Ureter (tissue), 1 donor: Measurements from ENCODE around the gene KRTAP19-7. TPM values are rescaled to one million over a fixed set of nuclear protein-coding genes. Genes with fewer than 3 reads are reported as not detected.

ENCODE experiments used
- DNase-seq: peaks from one replicate; pipeline ENCODE4 v3.0.0-alpha.2; 2020; ENCODE audit warnings: low spot score
- total RNA-seq: library from RNA; stranded (reverse); gene quantifications from one replicate; pipeline ENCODE4 v1.2.4, GENCODE V29; 2023
- donor health status: DM: yes; HTN: yes; CAD: no.

Gene KRTAP19-7, protein sequence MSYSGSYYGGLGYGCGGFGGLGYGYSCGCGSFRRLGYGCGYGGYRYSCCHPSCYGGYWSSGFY
- total RNA-seq: not detected

- no peak for DNase-seq
Observed at GRCh38 chr21:30561264-30561895, at the start of gene KRTAP19-7. Gene KRTAP19-7 (minus strand): TSS chr21:30561314. CDS start chr21:30561289, 25 bp downstream.

DNA sequence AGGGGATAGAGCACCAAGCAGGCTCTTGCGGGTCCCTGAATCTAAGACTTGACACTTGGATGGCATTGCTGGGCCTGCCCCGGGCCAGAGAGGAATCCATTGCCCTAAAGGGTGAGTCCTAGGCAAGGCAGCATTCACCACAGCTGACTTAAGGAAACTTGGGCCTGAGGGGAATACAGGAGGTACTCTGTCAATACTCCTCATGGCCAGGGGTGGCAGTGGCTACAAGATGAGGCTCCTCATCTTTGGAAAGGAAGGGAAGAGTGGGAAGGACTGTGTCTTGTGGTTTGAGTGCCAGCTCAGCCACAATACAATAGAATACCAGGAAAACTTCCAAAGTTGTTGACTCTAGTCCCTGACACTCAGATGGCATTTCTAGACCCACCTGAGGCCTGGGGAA lies 44.9 kb upstream of the KRTAP19-7 start:
- DNase-seq: no peak

GRCh38 chr21:30600787-30601186 lies 39.7 kb upstream of the KRTAP19-7 start, which contains the start of gene KRTAP22-1:
Gene KRTAP22-1 (plus strand): TSS chr21:30601087.
- no peak for DNase-seq

DNA sequence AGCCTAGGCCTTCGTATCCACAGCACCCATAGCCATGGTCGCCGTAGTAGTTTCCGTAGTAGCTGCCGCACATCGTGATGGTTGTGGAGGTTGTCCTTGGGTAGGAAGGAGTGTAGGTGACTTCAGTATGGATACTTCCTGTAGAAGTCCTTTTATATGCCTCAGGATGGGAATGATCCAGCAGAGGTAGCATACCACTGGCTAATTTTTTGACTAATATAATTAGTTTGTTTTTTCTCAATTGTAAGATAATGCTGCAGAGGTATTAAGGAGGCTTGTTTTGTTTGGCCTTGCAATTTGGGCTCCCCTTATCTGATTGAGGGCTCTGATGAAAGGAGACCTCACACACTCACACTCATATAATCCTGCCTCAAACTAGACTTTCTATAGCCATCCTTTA lies 37.7 kb upstream of the KRTAP19-7 start, which contains the start of gene KRTAP6-2:
KRTAP6-2 (minus strand) TSS at position 101 of the 400 bp plus-strand sequence; CDS start at position 73, 28 bp downstream.
- DNase-seq: no peak

- no peak for DNase-seq
Observed at GRCh38 chr21:30592140-30592539, 31.0 kb upstream of the KRTAP19-7 start, which contains the start of gene KRTAP6-3. Gene KRTAP6-3 (plus strand): TSS chr21:30592440. CDS start chr21:30592446, 6 bp downstream.

DNA sequence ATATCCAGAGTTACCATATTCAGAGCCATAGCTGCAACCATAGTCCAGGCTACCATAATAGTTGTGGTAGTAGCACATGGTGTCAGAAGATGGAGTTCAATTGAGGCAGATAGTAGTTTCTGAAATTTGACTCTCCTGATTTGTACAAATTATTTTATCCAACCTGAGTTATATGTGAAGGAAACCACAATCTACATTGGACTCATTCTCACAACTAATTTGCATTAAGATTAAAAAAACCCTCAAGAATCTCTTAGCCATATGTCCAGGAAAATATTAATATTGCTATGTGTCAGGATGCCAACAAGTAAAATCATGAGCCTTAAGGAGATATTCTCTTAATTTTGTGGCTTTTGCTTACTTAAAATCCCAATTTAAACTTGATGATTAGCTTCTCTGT lies 29.2 kb upstream of the KRTAP19-7 start, which contains the start of gene KRTAP22-2:
KRTAP22-2 (minus strand) TSS at position 101 of the 400 bp plus-strand sequence.
- DNase-seq: no peak

DNA sequence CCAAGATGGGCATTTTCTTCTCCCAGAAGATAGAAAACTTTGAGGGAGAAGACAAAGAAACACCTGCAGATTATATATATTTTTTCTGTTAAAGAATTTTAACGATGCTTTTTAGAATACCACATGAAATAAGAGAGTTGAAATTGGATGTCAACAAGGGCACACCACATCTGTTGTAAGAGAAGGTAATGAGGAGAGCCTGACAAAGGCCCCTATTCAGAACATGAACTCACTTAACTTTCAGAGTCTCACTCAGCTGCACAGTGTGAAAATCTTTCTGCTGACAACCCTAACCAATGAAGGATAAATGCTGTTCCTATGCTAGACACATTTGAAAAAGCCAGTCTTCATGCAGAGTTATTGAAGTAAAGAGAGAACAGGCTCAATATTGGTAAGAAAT lies 21.8 kb upstream of the KRTAP19-7 start:
- no peak for DNase-seq

- no peak for DNase-seq
Observed at GRCh38 chr21:30580132-30580531, 19.0 kb upstream of the KRTAP19-7 start.

- no peak for DNase-seq
Observed at GRCh38 chr21:30579346-30579745, 18.2 kb upstream of the KRTAP19-7 start.

- DNase-seq: no peak
Observed at GRCh38 chr21:30577766-30578165, 16.7 kb upstream of the KRTAP19-7 start.

DNA sequence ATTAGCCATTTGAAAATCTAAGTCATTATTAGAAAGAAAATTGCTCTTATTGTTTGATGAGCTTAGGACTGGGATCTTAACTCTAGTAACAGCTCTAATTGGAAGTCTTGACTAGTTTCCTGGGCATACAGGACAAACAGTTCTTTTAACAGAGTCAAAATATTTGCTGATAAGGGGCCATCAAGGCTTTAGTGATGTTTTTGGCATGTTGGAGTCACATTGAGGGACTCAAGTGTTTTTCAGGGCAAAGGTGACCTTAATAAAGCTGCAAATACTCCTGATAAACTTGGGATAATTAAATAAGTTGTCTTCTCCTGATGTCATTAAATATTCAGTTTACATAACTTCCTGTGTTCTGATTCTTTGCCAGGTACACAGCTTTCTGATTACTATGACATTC lies 6.5 kb upstream of the KRTAP19-7 start:
- DNase-seq: no peak

DNA sequence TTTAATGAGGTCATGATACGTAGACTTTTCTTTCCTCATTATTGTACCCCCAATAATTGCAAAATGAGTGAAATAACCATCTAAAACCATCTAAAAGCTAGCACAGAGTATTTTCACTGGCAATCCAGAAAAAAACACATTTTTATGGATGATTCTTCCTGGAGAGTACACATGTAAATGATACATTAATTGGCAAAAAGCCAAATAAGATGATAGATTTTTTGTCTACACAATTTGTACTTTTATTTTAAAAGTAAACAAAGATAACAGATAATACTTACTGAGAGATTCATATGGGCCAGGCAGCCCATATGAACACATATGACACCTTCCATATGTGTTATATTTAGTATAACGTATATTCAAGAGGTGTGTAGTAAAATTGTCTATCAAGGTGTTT lies 2.5 kb upstream of the KRTAP19-7 start:
- no peak for DNase-seq

DNA sequence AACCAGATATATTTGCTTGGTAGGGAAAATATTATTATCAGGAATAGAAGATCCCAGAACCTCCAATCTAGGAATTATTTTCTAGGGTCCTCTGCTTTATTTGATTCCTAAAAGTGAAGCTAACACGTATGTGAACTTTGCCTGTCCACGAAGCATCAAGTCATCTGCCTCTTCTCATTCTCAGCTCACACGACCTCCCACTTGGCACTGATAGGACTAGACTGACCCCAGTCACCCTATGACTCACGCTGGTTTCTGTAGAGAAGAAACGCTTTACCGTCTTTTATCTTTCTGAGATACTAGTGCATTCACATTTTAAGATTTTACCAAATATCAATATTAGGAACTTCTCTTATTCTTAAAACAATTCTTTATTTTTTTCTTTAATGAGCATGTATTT lies 2.0 kb upstream of the KRTAP19-7 start:
- no peak for DNase-seq

DNA sequence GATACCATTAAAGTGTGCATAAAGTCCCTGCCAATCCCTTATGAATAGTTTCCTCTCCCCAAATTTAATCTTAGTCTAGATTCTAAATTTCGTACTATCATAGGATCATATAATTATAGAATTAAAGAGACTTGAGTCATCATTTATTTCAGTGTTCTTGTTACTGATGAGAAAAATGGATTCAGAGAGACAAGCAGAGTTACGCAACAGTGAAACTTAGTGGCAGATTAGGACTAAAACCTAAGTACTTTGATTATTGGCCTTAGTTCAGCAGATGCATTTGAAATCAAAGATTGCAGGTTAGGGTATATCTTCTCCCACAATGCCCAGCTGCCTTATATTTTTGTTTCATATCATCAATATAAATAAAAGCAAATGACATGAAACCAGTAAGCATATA lies 843 bp upstream of the KRTAP19-7 start:
- DNase-seq: no peak

DNA sequence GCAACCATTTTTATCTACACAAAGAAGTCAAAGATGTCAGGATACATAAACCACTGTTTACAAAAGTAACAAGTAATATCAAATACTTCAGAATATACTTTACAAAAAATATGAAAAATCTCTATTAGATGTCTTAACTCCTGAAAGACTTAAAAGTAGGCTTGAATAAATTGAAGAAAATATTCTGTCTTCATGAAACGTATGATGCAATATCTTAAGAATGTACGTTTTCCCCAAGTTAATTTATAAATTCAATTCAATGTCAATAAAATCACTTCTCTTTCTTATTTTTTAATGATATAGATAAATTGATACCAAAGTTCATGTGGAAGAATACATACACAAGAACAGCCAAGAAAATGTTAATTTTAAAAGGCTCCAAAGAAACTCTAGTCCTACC lies 6.0 kb downstream of the KRTAP19-7 start:
- no peak for DNase-seq

- DNase-seq: no peak
Observed at GRCh38 chr21:30552782-30553181, 8.3 kb downstream of the KRTAP19-7 start.

DNA sequence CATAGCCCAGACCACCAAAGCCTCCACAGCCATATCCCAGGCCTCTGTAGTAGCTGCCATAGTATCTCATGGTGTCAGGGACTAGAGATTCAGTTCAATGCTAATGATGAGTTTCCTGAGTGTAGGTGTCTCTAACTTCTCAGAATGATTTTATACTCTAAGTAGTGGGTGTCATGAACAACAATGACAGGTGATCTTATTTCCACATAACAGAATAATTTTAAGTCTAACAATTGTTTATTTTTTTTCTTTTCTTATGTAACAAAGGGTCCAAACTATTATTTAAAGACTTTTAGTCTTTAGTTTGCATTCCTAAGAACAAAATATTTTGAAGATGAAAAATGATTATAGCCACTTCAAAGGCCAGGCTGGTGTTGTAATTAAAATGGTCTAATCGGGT lies 19.4 kb downstream of the KRTAP19-7 start, which contains the start of gene KRTAP19-6:
KRTAP19-6 (minus strand) TSS at position 101 of the 400 bp plus-strand sequence; CDS start at position 70, 31 bp downstream.
- no peak for DNase-seq

DNA sequence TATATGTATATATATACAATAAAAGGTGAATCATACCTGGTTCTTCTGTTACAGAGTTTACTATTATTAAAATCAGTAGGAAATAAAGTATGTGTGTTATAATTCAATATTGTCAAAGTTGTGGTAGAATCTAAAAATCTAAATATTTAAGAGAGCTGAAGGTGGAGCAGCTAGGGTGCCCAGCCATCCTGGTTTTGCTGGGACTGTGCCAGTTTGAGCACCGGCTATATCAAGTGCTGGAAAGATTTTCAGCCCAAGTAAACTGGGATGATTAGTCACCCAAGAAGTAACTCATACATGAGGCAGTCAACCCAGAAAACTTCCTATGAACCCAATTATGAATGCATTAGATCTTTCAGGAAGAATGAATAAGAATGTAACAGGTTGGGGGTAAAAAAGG lies 42.2 kb downstream of the KRTAP19-7 start:
- DNase-seq: no peak

DNA sequence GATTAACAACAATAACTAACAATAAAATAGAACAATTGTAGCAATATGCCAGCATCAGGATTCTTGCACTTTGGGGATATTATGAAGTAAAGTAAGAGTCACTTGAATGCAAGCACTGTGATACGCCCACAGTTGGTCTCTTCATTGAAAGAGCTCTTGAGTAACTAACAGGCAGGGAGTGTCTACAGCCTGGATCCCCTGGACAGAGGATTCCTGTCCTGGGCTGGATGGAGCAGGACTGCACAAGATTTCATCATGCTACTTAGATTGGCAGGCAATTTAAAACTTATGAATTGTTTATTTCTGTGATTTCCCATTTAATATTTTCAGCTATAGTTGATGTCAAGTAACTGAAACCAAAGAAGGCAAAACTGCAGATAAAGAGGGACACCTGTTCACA lies 45.4 kb downstream of the KRTAP19-7 start:
- DNase-seq: no peak
